Stimulated activated CD8-positive, alpha-beta memory T cell treated with anti-CD3 and anti-CD28 coated beads, Interleukin-15, amount 100 ng/mL, for 48 hours (primary cell): ENCODE measurements around the gene CDH13.

Experiments
- DNase-seq, 2 donors: peaks; one replicate each; pipeline ENCODE4 v3.0.0-alpha.2; 2020; ENCODE audit warnings: low read depth in 2 of 2

The CDH13 gene

DNA sequence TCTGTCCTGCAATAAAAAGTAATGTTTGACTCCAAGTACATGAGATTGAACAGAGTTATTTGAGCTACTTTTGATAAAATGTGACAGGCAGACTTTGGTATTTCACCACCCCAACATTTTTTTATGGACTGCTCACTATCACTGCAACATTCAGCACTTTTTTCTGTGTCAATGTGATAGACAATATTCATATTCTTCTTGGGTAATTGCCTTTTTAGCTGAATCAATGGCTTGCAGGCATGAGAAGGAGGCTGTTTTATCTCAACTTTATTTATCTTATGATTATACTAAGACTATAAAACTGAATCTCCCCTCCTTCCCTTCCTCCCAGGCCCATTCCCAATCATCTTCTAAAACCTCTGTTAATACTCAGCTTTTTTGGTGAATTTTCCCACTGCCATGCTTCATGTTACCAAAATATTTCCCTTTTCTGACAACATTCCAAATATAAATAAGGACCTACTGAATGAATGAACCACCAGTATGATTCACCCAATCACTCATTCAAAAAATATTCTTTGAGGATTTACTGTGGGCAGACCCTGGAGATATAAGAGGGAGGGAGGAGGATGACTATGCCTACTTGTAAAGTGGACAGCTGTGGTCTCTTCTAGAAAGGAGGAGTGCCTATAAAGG lies 67.6 kb downstream of the CDH13 start:
- DNase-seq = no peak

- no peak for DNase-seq
Measured at GRCh38 chr16:82695806-82696205, 69.0 kb downstream of the CDH13 start.

- DNase-seq = no peak
Measured at GRCh38 chr16:82699260-82699659, 72.5 kb downstream of the CDH13 start.

- no peak for DNase-seq
Measured at GRCh38 chr16:82699711-82700495, 73.1 kb downstream of the CDH13 start.

DNA sequence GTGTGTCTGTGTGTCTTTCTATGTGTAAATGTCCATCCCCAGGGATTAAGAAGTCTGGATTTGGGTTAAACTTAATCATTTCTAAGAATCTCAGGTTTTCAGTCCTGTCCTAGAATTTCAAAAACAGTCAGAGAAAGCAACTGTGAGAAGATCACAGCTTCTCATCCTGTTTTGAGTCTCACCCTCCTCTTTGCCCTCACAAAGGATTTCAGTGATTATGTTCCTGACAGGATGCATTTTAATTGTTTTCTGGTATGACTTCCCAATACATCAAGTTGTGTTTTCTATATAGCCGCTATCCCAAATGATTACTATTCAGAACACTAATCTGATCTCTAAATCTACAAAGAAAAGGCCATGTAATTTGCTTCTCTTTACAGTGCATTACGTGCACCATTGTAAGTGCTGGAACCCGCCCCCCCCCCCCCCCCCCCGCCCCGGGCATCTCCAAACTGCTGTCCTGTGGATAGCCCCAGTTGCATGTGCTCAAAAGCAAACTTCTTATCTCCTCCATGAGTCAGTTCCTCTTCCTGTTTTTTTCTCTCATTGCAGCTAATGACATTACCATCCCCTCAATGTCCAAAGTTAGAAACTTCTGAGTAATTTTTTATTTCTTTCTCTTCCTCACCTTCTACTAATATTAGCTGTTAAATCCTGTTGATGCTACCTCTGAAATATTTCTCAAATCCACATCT lies 73.9 kb downstream of the CDH13 start:
- DNase-seq = no peak

DNA sequence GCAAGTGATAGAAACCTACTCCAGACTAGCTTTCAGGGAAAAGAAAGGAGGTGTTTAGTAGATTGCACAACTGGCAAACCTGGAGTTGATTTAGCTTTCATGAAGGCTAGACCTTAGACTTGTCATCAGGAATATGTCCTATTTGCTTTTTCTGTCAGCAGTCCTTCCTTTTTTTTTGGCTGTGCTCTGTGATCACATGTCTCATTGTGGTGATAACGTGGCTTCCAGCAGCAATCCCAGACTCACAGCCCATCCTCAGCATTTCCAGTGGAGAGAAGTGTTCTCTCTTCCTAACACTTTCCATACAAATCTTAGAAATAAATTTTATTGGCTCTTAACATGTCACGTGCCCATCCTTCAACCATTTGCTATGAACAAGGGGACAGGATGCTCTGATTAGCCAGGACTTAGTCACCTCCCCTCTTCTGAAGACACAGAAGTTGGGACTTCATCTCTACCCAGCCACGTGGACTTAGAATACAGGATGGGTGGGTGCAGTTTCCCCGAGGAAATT lies 74.7 kb downstream of the CDH13 start:
- DNase-seq = no peak

- DNase-seq = no peak
Measured at GRCh38 chr16:82703161-82703560, 76.4 kb downstream of the CDH13 start.

- DNase-seq = no peak
Measured at GRCh38 chr16:82703871-82704768, 77.4 kb downstream of the CDH13 start.

- DNase-seq = no peak
Measured at GRCh38 chr16:82709987-82710386, 83.2 kb downstream of the CDH13 start.

DNA sequence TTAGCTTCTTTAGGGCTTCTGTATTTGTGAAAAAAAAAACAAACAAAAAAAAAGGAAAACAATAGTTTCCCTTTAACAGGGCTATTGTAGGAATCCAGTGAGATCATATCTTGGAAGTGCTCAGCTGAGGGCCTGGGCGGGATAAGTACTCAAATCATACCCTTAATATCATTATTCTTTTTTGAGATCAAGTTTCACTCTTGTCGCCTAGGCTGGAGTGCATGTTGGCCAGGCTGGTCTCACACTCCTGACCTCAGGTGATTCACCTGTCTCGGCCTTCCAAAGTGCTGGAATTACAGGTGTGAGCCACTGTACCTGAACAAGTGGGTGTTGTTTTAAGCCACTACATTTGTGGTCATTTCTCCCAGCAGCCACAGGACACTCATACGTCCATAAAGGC lies 87.0 kb downstream of the CDH13 start:
- no peak for DNase-seq

GRCh38 chr16:82715160-82715559 lies 88.4 kb downstream of the CDH13 start:
- DNase-seq = no peak

DNA sequence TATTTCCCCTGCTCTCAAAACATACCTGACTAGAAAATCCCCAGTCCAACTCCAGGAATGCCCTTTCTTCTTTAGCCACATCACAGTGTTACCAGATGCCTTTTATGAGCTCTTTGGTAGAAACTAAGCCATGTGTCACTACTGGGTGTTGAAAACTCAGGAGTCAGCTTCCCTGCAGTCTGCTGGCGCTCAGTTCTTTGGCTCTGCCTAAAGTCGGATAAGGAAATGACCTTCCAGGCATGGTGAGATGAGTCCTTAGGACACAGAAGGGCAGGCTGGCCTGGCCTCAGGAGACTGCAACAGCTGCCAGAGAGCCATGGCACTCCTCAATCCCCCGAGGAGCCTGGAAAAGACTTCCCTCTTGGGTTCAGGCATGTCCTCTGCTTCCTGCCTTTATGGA lies 89.1 kb downstream of the CDH13 start:
- no peak for DNase-seq

- no peak for DNase-seq
Measured at GRCh38 chr16:82716361-82716855, 89.6 kb downstream of the CDH13 start.

GRCh38 chr16:82720414-82720813 lies 93.6 kb downstream of the CDH13 start:
- no peak for DNase-seq

- no peak for DNase-seq
Measured at GRCh38 chr16:82726306-82726705, 99.5 kb downstream of the CDH13 start.

- DNase-seq = no peak
Measured at GRCh38 chr16:82728901-82729300, 102.1 kb downstream of the CDH13 start.

DNA sequence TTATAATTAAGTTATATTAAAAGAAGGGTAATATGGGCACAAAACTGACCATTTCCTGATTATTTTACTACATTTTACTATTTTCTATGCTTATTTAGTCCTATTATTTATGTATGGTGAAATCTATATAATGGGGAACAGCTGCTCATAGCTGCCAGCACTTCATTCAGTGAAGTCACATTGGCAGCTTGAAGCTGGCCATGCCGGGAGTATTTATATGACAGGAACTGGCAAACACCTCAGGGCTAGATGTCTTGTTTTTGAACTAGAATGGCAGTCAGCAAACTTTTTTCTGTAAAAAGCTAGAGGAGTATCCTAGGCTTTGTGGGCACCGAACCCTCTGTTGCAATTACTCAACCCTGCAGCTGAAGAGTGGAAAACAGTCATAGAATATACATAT lies 104.1 kb downstream of the CDH13 start:
- no peak for DNase-seq

DNA sequence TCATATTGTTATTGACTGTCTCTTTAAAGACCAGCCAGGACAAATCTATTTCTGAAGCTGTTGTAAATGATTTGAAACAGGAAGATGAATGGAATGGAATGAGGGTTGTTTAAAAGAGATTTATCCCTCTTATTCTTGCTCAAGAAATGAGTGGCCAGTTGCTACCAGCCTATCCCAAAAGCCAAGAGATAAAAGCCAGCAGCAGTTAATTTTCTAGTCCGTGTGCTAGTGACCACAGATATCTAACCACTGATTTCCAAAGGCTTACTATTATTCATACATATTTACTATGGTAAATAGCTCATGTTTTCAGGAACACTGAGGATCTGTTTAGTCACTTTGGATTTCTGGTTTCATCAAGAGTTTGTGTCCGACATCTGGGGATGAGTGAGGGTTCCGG lies 105.7 kb downstream of the CDH13 start:
- no peak for DNase-seq

DNA sequence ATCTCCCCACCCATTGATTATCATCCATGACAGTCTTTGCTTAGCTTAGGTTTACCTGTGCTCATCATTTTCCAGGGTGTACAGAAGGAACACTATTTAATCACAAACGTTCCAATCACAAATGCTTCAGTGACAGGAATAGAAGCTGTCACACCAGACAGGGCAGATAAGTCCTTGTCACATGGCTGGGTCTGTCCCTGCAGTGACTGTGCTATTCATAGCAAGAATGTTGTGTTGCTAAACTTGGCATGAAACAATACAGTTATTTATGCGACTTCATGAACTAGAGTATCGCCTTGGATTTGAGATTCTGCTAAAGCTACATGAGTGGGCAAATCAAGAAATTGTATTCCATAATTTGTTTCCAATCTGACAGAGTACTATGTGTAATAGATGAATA lies 108.4 kb downstream of the CDH13 start:
- no peak for DNase-seq

DNA sequence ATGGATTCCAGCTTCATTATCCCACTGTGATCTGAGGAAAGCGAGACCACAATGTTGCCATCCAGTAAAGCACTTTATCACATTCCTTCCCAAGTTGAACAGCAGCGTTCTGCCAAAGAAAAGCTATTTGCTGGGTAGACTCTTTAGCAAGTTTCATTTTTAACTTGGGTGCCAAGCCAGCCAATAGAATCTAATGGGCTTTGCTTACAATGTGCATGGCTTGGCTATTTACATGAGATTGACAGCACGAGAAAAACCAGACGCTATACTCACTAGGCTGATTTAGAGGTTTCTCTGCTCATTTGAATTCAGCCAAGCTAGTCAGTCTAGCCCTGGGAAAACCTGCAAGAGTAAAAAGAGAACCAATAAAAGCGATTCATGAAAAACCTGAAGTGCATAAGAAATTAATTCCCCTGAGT lies 108.9 kb downstream of the CDH13 start:
- no peak for DNase-seq

- DNase-seq = no peak
Measured at GRCh38 chr16:82736224-82736623, 109.5 kb downstream of the CDH13 start.
